GM19099 (cell line): ENCODE data around the gene TFAP2B.

Experiments used
- POLR2A ChIP-seq: IDR thresholded peaks from 3 replicates; pipeline ENCODE4 v1.6.1; 2011; ENCODE audit warnings: low read depth; ENCODE audit not compliant: insufficient read length; ENCODE audit errors: extremely low read depth

The TFAP2B gene

GRCh38 chr6:50840112-50840810 lies 21.6 kb downstream of the TFAP2B start:
- TF ChIP-seq POLR2A, result no peak

- TF ChIP-seq POLR2A, result no peak
These were observed 22.1 kb downstream of the TFAP2B start for GRCh38 chr6:50840811-50841192.

- TF ChIP-seq POLR2A, result no peak
These were observed 23.8 kb downstream of the TFAP2B start for GRCh38 chr6:50842446-50842845.

DNA sequence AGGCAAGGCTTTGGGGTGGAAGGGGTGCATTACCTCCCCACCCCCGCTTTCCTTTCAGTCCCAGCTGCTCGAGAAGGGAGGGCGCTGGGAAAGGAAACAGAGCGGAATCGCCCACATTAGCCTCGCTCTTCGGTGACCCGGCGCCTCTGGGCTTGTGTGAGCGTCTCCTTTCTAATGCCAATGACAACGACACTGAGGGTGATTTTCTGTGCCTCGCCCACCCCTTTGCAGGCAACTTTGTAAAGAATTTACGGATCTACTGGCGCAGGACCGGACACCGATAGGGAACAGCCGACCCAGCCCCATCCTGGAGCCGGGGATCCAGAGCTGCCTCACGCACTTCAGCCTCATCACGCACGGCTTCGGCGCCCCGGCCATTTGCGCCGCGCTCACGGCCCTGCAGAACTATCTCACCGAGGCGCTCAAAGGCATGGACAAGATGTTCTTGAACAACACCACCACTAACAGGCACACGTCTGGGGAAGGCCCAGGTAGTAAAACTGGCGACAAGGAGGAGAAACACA lies 24.3 kb downstream of the TFAP2B start:
- no peak for TF ChIP-seq POLR2A

- no peak for TF ChIP-seq POLR2A
These were observed 25.2 kb downstream of the TFAP2B start for GRCh38 chr6:50843842-50844241.

GRCh38 chr6:50845499-50846143 lies 26.9 kb downstream of the TFAP2B start:
- no peak for TF ChIP-seq POLR2A

DNA sequence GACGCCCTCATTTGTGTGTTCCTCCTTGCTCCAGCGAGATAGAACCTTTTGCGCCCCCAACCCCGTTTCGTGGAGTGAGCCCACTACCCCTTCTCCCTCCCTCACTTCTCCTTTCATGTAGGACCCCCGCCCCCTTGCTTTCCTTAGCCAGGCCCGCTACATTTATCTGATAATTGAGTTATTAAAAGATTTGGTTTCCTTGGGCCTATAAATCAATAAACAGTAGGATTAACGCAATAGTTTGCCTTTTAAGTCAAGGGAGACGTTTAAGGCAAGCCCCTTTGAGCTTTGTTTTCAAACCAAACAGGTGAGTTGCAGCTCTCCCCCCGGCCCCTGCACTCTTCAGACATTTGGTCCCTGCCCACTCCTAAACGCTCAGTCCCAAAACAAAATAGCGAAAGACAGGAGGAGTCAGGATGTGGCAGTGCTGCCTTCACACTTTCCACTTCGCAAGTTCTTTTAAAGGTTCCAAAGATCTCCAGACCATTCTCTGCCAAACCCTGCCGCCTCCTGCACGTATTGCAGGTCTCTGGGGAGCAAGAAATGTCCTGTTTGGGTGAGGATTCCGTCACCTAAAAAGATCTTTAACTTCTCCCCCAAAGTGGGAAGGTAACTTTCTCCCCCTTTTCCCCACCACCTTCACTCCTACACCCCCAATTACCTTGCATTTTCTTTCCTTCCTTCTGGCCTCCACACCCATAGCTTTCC lies 27.6 kb downstream of the TFAP2B start:
- no peak for TF ChIP-seq POLR2A

DNA sequence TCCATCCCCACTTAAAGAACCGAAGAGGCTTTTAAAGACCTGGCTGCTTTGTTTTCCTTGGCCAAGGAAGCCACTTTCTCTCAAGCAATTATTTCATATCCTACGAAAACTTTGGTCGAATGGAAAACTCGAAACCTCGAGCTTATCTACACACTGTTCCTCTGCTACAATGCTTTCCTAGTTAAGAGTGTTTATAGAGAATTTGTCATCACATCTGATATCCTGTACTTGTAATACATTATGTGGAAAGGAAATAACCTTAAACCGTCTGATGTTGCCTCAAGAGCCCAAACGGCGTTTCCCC lies 28.1 kb downstream of the TFAP2B start:
- TF ChIP-seq POLR2A, result no peak

DNA sequence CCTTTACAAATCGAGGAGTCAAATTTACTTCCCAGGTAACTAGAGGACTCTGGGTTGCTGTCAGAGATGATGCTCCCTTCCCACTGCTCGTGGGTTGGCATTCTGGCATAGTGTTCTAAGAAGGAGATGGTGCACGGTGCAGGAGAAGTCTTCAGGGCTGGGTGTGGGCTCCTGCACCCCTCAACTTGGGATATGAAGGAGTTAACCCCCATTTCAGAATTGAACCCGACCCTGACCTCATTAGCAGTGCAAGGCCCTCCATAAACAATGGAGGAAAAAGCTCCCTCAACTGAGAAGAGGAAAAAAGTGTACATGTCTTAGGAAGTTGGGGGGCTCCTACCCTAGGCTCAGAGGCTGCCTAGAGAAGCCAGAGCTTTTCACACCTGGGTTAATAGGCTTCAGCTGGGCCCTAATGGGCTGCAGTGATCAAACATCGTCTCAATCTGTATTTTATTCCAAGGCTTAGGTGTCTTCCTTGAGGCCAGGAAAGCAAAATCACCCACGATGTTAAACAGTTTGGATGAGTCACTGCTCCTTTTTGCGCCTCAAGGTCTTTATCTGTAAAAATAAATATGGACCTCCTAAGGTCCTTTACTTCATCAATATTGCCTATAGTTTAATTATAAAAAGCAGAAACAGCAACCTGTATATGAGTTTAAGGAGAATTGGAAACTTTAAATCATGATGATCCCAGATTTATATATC lies 29.4 kb downstream of the TFAP2B start:
- TF ChIP-seq POLR2A, result no peak

GRCh38 chr6:50848989-50849795 lies 30.5 kb downstream of the TFAP2B start:
- TF ChIP-seq POLR2A, result no peak

DNA sequence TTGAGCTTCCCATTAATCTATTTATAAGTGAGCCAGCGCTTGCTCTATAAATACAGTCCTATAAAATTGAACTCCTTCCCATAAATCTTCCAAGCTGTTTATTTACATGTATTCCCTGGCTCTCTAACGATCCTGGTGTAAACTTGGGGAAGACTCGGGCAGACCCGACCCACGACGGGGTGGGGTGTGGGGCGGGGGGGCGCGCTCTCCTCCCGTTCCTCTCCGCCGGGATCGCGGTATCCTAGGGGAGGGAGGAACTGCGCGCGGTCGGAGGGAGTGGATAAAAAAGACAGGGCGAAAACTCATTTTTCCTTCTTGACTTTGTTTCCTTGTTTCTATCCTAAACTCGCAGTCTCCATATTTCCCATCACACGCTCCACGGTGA lies 31.1 kb downstream of the TFAP2B start:
- TF ChIP-seq POLR2A, result no peak

GRCh38 chr6:50850223-50851048 lies 31.8 kb downstream of the TFAP2B start:
- no peak for TF ChIP-seq POLR2A

DNA sequence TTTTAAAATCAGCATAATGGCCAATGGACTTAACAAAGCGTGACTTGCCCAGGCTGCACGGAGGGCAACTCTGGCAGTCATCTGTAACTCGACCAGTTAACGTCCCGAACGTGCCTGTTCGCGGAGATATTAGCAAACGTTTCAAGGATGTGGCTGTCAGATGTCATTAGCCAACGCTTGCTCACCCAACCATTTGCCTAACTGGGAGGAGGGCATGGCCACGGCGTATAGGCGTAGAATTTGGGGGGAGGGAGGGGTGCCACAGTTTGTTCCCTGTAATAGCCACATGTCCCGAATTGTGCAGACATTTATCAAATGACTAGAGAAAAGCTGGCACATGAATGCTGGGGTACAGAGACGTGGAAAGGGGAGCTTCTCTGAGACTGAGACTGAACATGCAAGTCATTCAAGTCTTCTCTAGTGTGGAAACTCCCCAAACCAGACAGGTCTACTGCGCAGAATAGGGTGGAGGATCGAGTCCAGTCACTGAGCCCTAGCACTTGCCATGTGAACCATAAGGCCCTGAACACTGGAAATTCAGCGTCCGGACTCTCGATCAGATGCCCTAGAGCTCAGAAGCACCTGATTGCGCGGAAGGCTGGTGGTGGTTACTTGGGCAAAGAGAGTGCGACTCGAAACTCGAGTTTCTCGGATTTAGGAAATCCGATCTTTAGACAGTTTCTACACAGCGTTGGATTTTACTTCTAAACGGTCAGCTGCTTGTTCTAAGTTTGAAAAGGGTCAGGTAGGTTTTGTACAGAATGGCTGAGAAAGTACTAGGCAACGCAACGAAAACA lies 32.6 kb downstream of the TFAP2B start:
- no peak for TF ChIP-seq POLR2A
